ENCODE measurements around the gene CCDC158. TPM values are rescaled to one million over a fixed set of nuclear protein-coding genes. Genes with fewer than 3 reads are reported as not detected.

CCDC158 gene
- total and polyA plus RNA-seq, 2 of the 8 experiments (the other 6 are each of a cell fraction or from before 2014, with no cell fraction given) = not detected

- no peak overlapping the region for H4K91ac ChIP-seq (replicated peaks; ENCODE audit: insufficient read length, low read length)
- no peak overlapping the region for H3K14ac ChIP-seq (ENCODE audit: insufficient read length)
- H2BK5ac ChIP-seq (ENCODE audit: low read depth, low read length) = no peak overlapping the region
- POLR2A ChIA-PET (ENCODE audit: partially characterized antibody) = interaction anchor here (1.0 kb wide), 1 partner anchor 10 kb away, joined by 4 read pairs; no protein-coding TSS in a partner anchor
- no peak overlapping the region for H3K18ac ChIP-seq (ENCODE audit: extremely low read depth, low read length)
- H3K4me1 ChIP-seq (replicated peaks in 1 of 4; ENCODE audit: control insufficient read depth in 3 of 4, insufficient read depth in 4 of 4, low read length in 3 of 4) = 0 out of 7 replicates have a peak, but pooled peaks cover 0 to 2% (median 0%) of the 10 kb centered on the region in 4 experiments
- 94% methylated on average over 3 of the region's 3 CpGs; no CpG with 5 or more reads in 1 of the 2 experiments for WGBS, 2 experiments (ENCODE audit: extremely low coverage in 1 of 2, insufficient coverage in 1 of 2, insufficient read length in 1 of 2, insufficient replicate concordance in 2 of 2, low coverage in 1 of 2, low lambda C conversion rate in 2 of 2, missing lambda C conversion rate in 1 of 2)
- no peak overlapping the region for H4K8ac ChIP-seq (ENCODE audit: extremely low read depth, insufficient read depth, low read length)
- H3K36me3 ChIP-seq (ENCODE audit: control insufficient read depth in 2 of 4, insufficient read depth in 4 of 4, low read length in 3 of 4) = no peaks in the 10 kb centered on the region
- H3K9ac ChIP-seq (replicated peaks in 1 of 4; ENCODE audit: extremely low read depth in 1 of 4, low read depth in 3 of 4, low read length in 3 of 4) = no peak overlapping the region
- no peaks in the 10 kb centered on the region for H3K9me3 ChIP-seq (ENCODE audit: insufficient read depth in 2 of 2, low read depth in 1 of 2, low read length in 1 of 2)
- TF ChIP-seq KDM4A (IDR thresholded peaks at IDR 0.05; ENCODE audit: low read depth, low read length, severe bottlenecking) = no peak
- TF ChIP-seq TBP (IDR thresholded peaks at IDR 0.05; ENCODE audit: low read depth, low read length) = no peak
- TF ChIP-seq TCF12 (IDR thresholded peaks at IDR 0.05; ENCODE audit: low read depth, low read length) = no peak
- no peak for TF ChIP-seq MAX (IDR thresholded peaks at IDR 0.05)
- TF ChIP-seq GTF2F1 (IDR thresholded peaks at IDR 0.05; ENCODE audit: borderline replicate concordance, low read depth, low read length) = no peak
- no peak for TF ChIP-seq ZNF274 (IDR thresholded peaks at IDR 0.05; ENCODE audit: borderline replicate concordance, extremely low read depth, low read length)
- TF ChIP-seq SUZ12 (IDR thresholded peaks at IDR 0.05; ENCODE audit: low read length) = no peak
- DNase-seq (ENCODE audit: low read depth in 1 of 2, low spot score in 2 of 2) = no peak
- no peaks in the 10 kb centered on the region for H4K20me1 ChIP-seq (replicated peaks in 1 of 2; ENCODE audit: control insufficient read depth in 1 of 2, insufficient read depth in 2 of 2, low read length in 2 of 2)
- H3K79me2 ChIP-seq (ENCODE audit: control insufficient read depth in 1 of 2, insufficient read depth in 2 of 2, low read length in 2 of 2) = no peaks in the 10 kb centered on the region
- no peaks in the 10 kb centered on the region for H3K79me1 ChIP-seq (ENCODE audit: low read depth, low read length)
- H4K5ac ChIP-seq (ENCODE audit: insufficient read length, low read depth, low read length) = no peak overlapping the region
- H2BK20ac ChIP-seq (ENCODE audit: low read length) = no peak overlapping the region
- no peak overlapping the region for H3K4me2 ChIP-seq (ENCODE audit: insufficient read depth in 1 of 2, low read depth in 2 of 2, low read length in 2 of 2)
- H2BK120ac ChIP-seq (replicated peaks; ENCODE audit: low read depth, low read length) = no peak overlapping the region
- H3K4me3 ChIP-seq (ENCODE audit: extremely low read depth in 1 of 4, insufficient read depth in 2 of 4, low read depth in 3 of 4, low read length in 4 of 4) = no peak overlapping the region
- no peak overlapping the region for H3K56ac ChIP-seq (replicated peaks; ENCODE audit: insufficient read length, low read depth, low read length)
- FAIRE-seq = no peak
- H3K4ac ChIP-seq (replicated peaks; ENCODE audit: insufficient read length, low read depth, low read length) = no peak overlapping the region
- no peak overlapping the region for H3K27ac ChIP-seq (ENCODE audit: low read depth, low read length)
- CTCF ChIA-PET (ENCODE audit: partially characterized antibody) = interaction anchor here (0.8 to 2.2 kb wide), 3 partner anchors 9 to 231 kb away, joined by 3 to 5 read pairs (median 4); no protein-coding TSS in a partner anchor
- H2AK5ac ChIP-seq (ENCODE audit: low read depth, low read length) = no peak overlapping the region
- no peaks in the 10 kb centered on the region; a peak in 1 of 7 replicates for H3K27me3 ChIP-seq (replicated peaks in 1 of 4; ENCODE audit: control insufficient read depth in 3 of 4, extremely low read depth in 1 of 4, insufficient read depth in 3 of 4, low read length in 3 of 4)
- no peak overlapping the region for H2BK15ac ChIP-seq (ENCODE audit: low read length)
- no peaks in the 10 kb centered on the region for H3K23me2 ChIP-seq (ENCODE audit: low read depth, low read length)
- H2AFZ ChIP-seq (ENCODE audit: low read length) = no peak overlapping the region
- no peak overlapping the region for H3K23ac ChIP-seq (ENCODE audit: insufficient read length)
- no peak overlapping the region for H2BK12ac ChIP-seq (ENCODE audit: low read depth, low read length)
These were observed 10.3 kb downstream of the CCDC158 start for GRCh38 chr4:76410636-76411035.

All from H1 (cell line).